Renal cortical epithelial cell (primary cell): ENCODE data around the gene ZBTB21. TPM values are rescaled to one million over a fixed set of nuclear protein-coding genes. Genes with fewer than 3 reads are reported as not detected.

Source experiments
- DNase-seq: peaks from one replicate; pipeline ENCODE4 v3.0.0-alpha.2; 2011; ENCODE audit warnings: low read depth
- total RNA-seq: library from RNA; depleted of rRNA; stranded (reverse); fragments of >200 nt; gene quantifications from 2 replicates; pipeline ENCODE4 v1.2.3, GENCODE V29; 2014

ZBTB21 gene
- total RNA-seq, 1 donor from 2014 or later = 9.0 TPM

GRCh38 chr21:41992576-41992975 is 17.6 kb downstream of the ZBTB21 start:
- DNase-seq = no peak

- no peak for DNase-seq
These were observed 18.5 kb downstream of the ZBTB21 start for GRCh38 chr21:41991659-41992058.

- DNase-seq = no peak
These were observed 20.5 kb downstream of the ZBTB21 start for GRCh38 chr21:41989698-41990097.

GRCh38 chr21:41987310-41987709 is 22.9 kb downstream of the ZBTB21 start:
- DNase-seq = no peak

GRCh38 chr21:41985662-41986416 is 24.3 kb downstream of the ZBTB21 start:
- DNase-seq = no peak

- no peak for DNase-seq
These were observed 26.9 kb downstream of the ZBTB21 start for GRCh38 chr21:41983229-41983628.

GRCh38 chr21:41980561-41980960 is 29.6 kb downstream of the ZBTB21 start:
- DNase-seq = no peak

GRCh38 chr21:41979751-41980369 is 30.3 kb downstream of the ZBTB21 start:
- DNase-seq = no peak

GRCh38 chr21:41979335-41979734 is 30.8 kb downstream of the ZBTB21 start:
- no peak for DNase-seq

- no peak for DNase-seq
These were observed 32.9 kb downstream of the ZBTB21 start for GRCh38 chr21:41977034-41977950.

GRCh38 chr21:41976611-41977010 is 33.5 kb downstream of the ZBTB21 start:
- DNase-seq = no peak

- no peak for DNase-seq
These were observed 34.5 kb downstream of the ZBTB21 start for GRCh38 chr21:41975391-41976272.

- DNase-seq = no peak
These were observed 35.5 kb downstream of the ZBTB21 start for GRCh38 chr21:41974752-41975053.

GRCh38 chr21:41973861-41974751 is 36.1 kb downstream of the ZBTB21 start:
- DNase-seq = no peak

- DNase-seq = no peak
These were observed 36.7 kb downstream of the ZBTB21 start for GRCh38 chr21:41973427-41973831.

- DNase-seq = no peak
These were observed 37.5 kb downstream of the ZBTB21 start for GRCh38 chr21:41972511-41973205.

GRCh38 chr21:41971891-41972290 is 38.3 kb downstream of the ZBTB21 start:
- DNase-seq = no peak

- DNase-seq = no peak
These were observed 39.2 kb downstream of the ZBTB21 start for GRCh38 chr21:41970751-41971653.

GRCh38 chr21:41970106-41970391 is 40.1 kb downstream of the ZBTB21 start:
- no peak for DNase-seq
